Measurements from ENCODE around the gene DGCR2. TPM values are rescaled to one million over a fixed set of nuclear protein-coding genes. Genes with fewer than 3 reads are reported as not detected.

DGCR2 gene
- total and polyA plus RNA-seq, 2 of the 8 experiments (the other 6 are each of a cell fraction or from before 2014, with no cell fraction given) = 42.3 to 62.2 TPM

DNA sequence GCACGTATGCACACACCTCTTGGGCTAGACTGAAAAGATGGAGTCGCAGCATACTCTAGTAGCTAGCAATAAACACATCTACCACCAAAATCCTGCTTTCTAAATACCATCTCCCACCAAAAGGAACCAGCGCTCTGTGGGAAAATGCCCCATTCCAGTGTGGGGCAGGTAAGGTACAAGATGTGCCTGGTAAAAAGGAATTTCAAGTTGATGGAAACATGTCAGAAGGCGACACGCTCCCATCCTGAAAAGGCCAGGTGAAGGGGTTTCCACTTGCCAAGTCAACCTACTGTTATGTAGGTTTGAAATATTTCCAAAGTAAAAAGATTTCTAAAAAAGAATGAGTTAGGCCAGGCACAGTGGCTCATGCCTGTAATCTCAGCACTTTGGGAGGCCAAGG is 8.8 kb downstream of the DGCR2 start:
- no peak overlapping the region for H4K91ac ChIP-seq (replicated peaks; ENCODE audit: insufficient read length, low read length)
- H2AK5ac ChIP-seq (ENCODE audit: low read depth, low read length) = no peak overlapping the region
- TF ChIP-seq, protein P1, sequence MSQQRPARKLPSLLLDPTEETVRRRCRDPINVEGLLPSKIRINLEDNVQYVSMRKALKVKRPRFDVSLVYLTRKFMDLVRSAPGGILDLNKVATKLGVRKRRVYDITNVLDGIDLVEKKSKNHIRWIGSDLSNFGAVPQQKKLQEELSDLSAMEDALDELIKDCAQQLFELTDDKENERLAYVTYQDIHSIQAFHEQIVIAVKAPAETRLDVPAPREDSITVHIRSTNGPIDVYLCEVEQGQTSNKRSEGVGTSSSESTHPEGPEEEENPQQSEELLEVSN (IDR thresholded peaks at IDR 0.05) = no peak
- TF ChIP-seq CHD2 (IDR thresholded peaks at IDR 0.05; ENCODE audit: low read length) (no peak), BCL11A (IDR thresholded peaks at IDR 0.05; ENCODE audit: low read depth in 2 of 2, low read length in 2 of 2) (no peak), EZH2 (IDR thresholded peaks at IDR 0.05; ENCODE audit: low read depth, low read length, severe bottlenecking) (no peak), SP1 (IDR thresholded peaks at IDR 0.05; ENCODE audit: low read depth, low read length) (no peak), SAP30 (IDR thresholded peaks at IDR 0.05; ENCODE audit: insufficient read depth, insufficient replicate concordance, low read length) (no peak), TAF1 (IDR thresholded peaks at IDR 0.05; ENCODE audit: low read depth, low read length) (no peak), CREB1 (IDR thresholded peaks at IDR 0.05) (no peak), RAD21 (IDR thresholded peaks at IDR 0.05 in 1 of 2, conservative IDR thresholded peaks at IDR 0.05 in 1 of 2; ENCODE audit: low read depth in 2 of 2, low read length in 2 of 2) (no peak), KDM5A (IDR thresholded peaks at IDR 0.05; ENCODE audit: low read length) (no peak)
- TF ChIP-seq, protein P2, sequence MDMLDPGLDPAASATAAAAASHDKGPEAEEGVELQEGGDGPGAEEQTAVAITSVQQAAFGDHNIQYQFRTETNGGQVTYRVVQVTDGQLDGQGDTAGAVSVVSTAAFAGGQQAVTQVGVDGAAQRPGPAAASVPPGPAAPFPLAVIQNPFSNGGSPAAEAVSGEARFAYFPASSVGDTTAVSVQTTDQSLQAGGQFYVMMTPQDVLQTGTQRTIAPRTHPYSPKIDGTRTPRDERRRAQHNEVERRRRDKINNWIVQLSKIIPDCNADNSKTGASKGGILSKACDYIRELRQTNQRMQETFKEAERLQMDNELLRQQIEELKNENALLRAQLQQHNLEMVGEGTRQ (IDR thresholded peaks at IDR 0.05; ENCODE audit: low read length) = no peak
- DNase-seq (ENCODE audit: low read depth in 1 of 2, low spot score in 2 of 2) (no peak), FAIRE-seq (no peak)
- CTCF ChIA-PET (ENCODE audit: partially characterized antibody) = interaction anchor here (1.5 kb wide), 1 partner anchor 9 kb away, joined by 4 read pairs; the partner anchor contains the start of gene DGCR2
- H3K4me2 ChIP-seq (ENCODE audit: insufficient read depth in 1 of 2, low read depth in 2 of 2, low read length in 2 of 2) = no peak overlapping the region
- H2BK15ac ChIP-seq (ENCODE audit: low read length) = no peak overlapping the region
- H3K14ac ChIP-seq (ENCODE audit: insufficient read length) = no peak overlapping the region
- no peak overlapping the region for H3K27ac ChIP-seq (ENCODE audit: low read depth, low read length)
- H3K27me3 ChIP-seq (replicated peaks in 1 of 4; ENCODE audit: control insufficient read depth in 3 of 4, extremely low read depth in 1 of 4, insufficient read depth in 3 of 4, low read length in 3 of 4) = no peaks in the 10 kb centered on the region
- no peak overlapping the region for H3K4ac ChIP-seq (replicated peaks; ENCODE audit: insufficient read length, low read depth, low read length)
- POLR2A ChIA-PET (ENCODE audit: partially characterized antibody) = no interaction called here
- no peak overlapping the region for H2BK120ac ChIP-seq (replicated peaks; ENCODE audit: low read depth, low read length)
- H3K36me3 ChIP-seq (ENCODE audit: control insufficient read depth in 2 of 4, insufficient read depth in 4 of 4, low read length in 3 of 4) = no peaks in the 10 kb centered on the region; a peak in 1 of 8 replicates
- H3K4me3 ChIP-seq (ENCODE audit: extremely low read depth in 1 of 4, insufficient read depth in 2 of 4, low read depth in 3 of 4, low read length in 4 of 4) = no peak overlapping the region
- H3K23me2 ChIP-seq (ENCODE audit: low read depth, low read length) = no peaks in the 10 kb centered on the region
- H4K20me1 ChIP-seq (replicated peaks in 1 of 2; ENCODE audit: control insufficient read depth in 1 of 2, insufficient read depth in 2 of 2, low read length in 2 of 2) = peaks cover 18 to 53% of the 10 kb centered on the region in 2 experiments
- H3K9ac ChIP-seq (replicated peaks in 1 of 4; ENCODE audit: extremely low read depth in 1 of 4, low read depth in 3 of 4, low read length in 3 of 4) = no peak overlapping the region; a peak in 1 of 7 replicates
- H3K23ac ChIP-seq (ENCODE audit: insufficient read length) = no peak overlapping the region
- H2BK5ac ChIP-seq (ENCODE audit: low read depth, low read length) = no peak overlapping the region
- no peak overlapping the region for H2AFZ ChIP-seq (ENCODE audit: low read length)
- H3K18ac ChIP-seq (ENCODE audit: extremely low read depth, low read length) = no peak overlapping the region
- H2BK20ac ChIP-seq (ENCODE audit: low read length) = no peak overlapping the region
- no peak overlapping the region for H4K8ac ChIP-seq (ENCODE audit: extremely low read depth, insufficient read depth, low read length)
- WGBS, 2 experiments (ENCODE audit: extremely low coverage in 1 of 2, insufficient coverage in 1 of 2, insufficient read length in 1 of 2, insufficient replicate concordance in 2 of 2, low coverage in 1 of 2, low lambda C conversion rate in 2 of 2, missing lambda C conversion rate in 1 of 2) = 89% methylated on average over 5 of the region's 5 CpGs; no CpG with 5 or more reads in 1 of the 2 experiments
- peaks cover 27% of the 10 kb centered on the region for H3K79me1 ChIP-seq (ENCODE audit: low read depth, low read length)
- H3K56ac ChIP-seq (replicated peaks; ENCODE audit: insufficient read length, low read depth, low read length) = no peak overlapping the region
- no peak overlapping the region for H2BK12ac ChIP-seq (ENCODE audit: low read depth, low read length)
- H4K5ac ChIP-seq (ENCODE audit: insufficient read length, low read depth, low read length) = no peak overlapping the region
- H3K4me1 ChIP-seq (replicated peaks in 1 of 4; ENCODE audit: control insufficient read depth in 3 of 4, insufficient read depth in 4 of 4, low read length in 3 of 4) = peaks cover 7 to 14% (median 11%) of the 10 kb centered on the region in 4 experiments
- peaks cover 32 to 93% of the 10 kb centered on the region in 2 experiments for H3K79me2 ChIP-seq (ENCODE audit: control insufficient read depth in 1 of 2, insufficient read depth in 2 of 2, low read length in 2 of 2)
- H3K9me3 ChIP-seq (ENCODE audit: insufficient read depth in 2 of 2, low read depth in 1 of 2, low read length in 1 of 2) = no peaks in the 10 kb centered on the region

Data from H1 (cell line).